ENCODE results near the gene STAC2. TPM values are rescaled to one million over a fixed set of nuclear protein-coding genes. Genes with fewer than 3 reads are reported as not detected.

Gene STAC2
- total and polyA plus RNA-seq, 9 of the 15 experiments (the other 6 are each of a cell fraction or from before 2014, with no cell fraction given), result not detected

GRCh38 chr17:39200070-39200879 is 25.5 kb downstream of the STAC2 start, which contains the start of gene RPL19 (continued):
- TF ChIP-seq ZNF436 (CRISPR knock-in tag; IDR thresholded peaks at IDR 0.05) (no peak), DIDO1 (tag; IDR thresholded peaks at IDR 0.05; ENCODE audit: low read depth) (no peak), SMARCA4 (IDR thresholded peaks at IDR 0.05) (0 out of 2 replicates have a peak, but pooled peaks have one; percentile 5), EGR1 (conservative IDR thresholded peaks at IDR 0.05) (no peak), ARID1B (IDR thresholded peaks at IDR 0.05) (no peak), ZNF134 (CRISPR knock-in tag; conservative IDR thresholded peaks at IDR 0.05) (no peak), PTBP1 (IDR thresholded peaks at IDR 0.05; ENCODE audit: low read depth, low read length) (no peak), BRF2 (IDR thresholded peaks at IDR 0.05; ENCODE audit: borderline replicate concordance, insufficient read depth, insufficient read length) (no peak), NR3C1 (CRISPR knock-in tag; IDR thresholded peaks at IDR 0.05) (no peak), ZNF79 (CRISPR knock-in tag; IDR thresholded peaks at IDR 0.05; ENCODE audit: low read depth) (no peak), HMGXB4 (CRISPR knock-in tag; IDR thresholded peaks at IDR 0.05) (no peak; the same call in 1 of the 2 replicates), TFAM (CRISPR knock-in tag; conservative IDR thresholded peaks at IDR 0.05) (no peak), SNRNP70 (optimal IDR thresholded peaks at IDR 0.05; ENCODE audit: low read depth, low read length) (no peak), KDM5B (IDR thresholded peaks at IDR 0.05; ENCODE audit: insufficient replicate concordance, low read depth, low read length) (peak; percentile 86), ETS2 (tag; IDR thresholded peaks at IDR 0.05; ENCODE audit: borderline replicate concordance, poor library complexity, severe bottlenecking) (no peak), ZEB2 (IDR thresholded peaks at IDR 0.05) (0 out of 2 replicates have a peak, but pooled peaks have one; percentile 39), TSHZ1 (CRISPR knock-in tag; IDR thresholded peaks at IDR 0.05) (no peak)
- TF ChIP-seq, protein P1, sequence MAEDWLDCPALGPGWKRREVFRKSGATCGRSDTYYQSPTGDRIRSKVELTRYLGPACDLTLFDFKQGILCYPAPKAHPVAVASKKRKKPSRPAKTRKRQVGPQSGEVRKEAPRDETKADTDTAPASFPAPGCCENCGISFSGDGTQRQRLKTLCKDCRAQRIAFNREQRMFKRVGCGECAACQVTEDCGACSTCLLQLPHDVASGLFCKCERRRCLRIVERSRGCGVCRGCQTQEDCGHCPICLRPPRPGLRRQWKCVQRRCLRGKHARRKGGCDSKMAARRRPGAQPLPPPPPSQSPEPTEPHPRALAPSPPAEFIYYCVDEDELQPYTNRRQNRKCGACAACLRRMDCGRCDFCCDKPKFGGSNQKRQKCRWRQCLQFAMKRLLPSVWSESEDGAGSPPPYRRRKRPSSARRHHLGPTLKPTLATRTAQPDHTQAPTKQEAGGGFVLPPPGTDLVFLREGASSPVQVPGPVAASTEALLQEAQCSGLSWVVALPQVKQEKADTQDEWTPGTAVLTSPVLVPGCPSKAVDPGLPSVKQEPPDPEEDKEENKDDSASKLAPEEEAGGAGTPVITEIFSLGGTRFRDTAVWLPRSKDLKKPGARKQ (CRISPR knock-in tag; IDR thresholded peaks at IDR 0.05), result no peak
- TF ChIP-seq, protein P2, sequence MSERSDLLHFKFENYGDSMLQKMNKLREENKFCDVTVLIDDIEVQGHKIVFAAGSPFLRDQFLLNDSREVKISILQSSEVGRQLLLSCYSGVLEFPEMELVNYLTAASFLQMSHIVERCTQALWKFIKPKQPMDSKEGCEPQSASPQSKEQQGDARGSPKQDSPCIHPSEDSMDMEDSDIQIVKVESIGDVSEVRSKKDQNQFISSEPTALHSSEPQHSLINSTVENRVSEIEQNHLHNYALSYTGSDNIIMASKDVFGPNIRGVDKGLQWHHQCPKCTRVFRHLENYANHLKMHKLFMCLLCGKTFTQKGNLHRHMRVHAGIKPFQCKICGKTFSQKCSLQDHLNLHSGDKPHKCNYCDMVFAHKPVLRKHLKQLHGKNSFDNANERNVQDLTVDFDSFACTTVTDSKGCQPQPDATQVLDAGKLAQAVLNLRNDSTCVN (CRISPR knock-in tag; IDR thresholded peaks at IDR 0.05), result no peak

Data from K562 (cell line).